Type B pancreatic cell (in vitro differentiated cells): ENCODE data around the gene LYL1. TPM values are rescaled to one million over a fixed set of nuclear protein-coding genes. Genes with fewer than 3 reads are reported as not detected.
"Not testable (repeated sequence)": the region's sequence is repeated elsewhere in the genome, so short reads cannot be mapped to it uniquely, and the experiment has no call there.

Experiments
- DNase-seq: peaks from one replicate; pipeline ENCODE4 v3.0.0; 2021; ENCODE audit warnings: mixed read lengths; ENCODE audit not compliant: unreplicated experiment; ENCODE audit errors: extremely low spot score
- H3K27ac Mint-ChIP-seq: 2 replicates; pipeline ENCODE4 v1.8.0; 2021; ENCODE audit warnings: mild to moderate bottlenecking, mixed read lengths
- H3K27me3 Mint-ChIP-seq: 2 replicates; pipeline ENCODE4 v1.8.0; 2021; ENCODE audit warnings: mixed read lengths
- H3K36me3 Mint-ChIP-seq: 2 replicates; pipeline ENCODE4 v1.8.0; 2021; ENCODE audit warnings: mixed read lengths
- H3K4me1 Mint-ChIP-seq: one replicate; pipeline ENCODE4 v1.8.0; 2021; ENCODE audit warnings: mixed read lengths; ENCODE audit not compliant: unreplicated experiment
- H3K4me3 Mint-ChIP-seq: 2 replicates; pipeline ENCODE4 v1.8.0; 2021; ENCODE audit warnings: mild to moderate bottlenecking, mixed read lengths
- H3K9me3 Mint-ChIP-seq: 2 replicates; pipeline ENCODE4 v1.8.0; 2021; ENCODE audit warnings: mixed read lengths
- CTCF ChIP-seq: fragments of 200-600 bp; sonication (generic); conservative IDR thresholded peaks from 2 replicates; pipeline ENCODE4 v1.5.0; 2021; ENCODE audit warnings: antibody characterized with exemption, mild to moderate bottlenecking
- total RNA-seq: library from RNA; stranded (reverse); gene quantifications from 2 replicates; pipeline ENCODE4 v1.2.1, GENCODE V29; 2021; ENCODE audit warnings: low replicate concordance

The LYL1 gene
- total RNA-seq, 1 donor from 2014 or later = 0.19 TPM

GRCh38 chr19:13149628-13150186 is 47.0 kb upstream of the LYL1 start:
- no peak for DNase-seq
- TF ChIP-seq CTCF = no peak
- H3K27me3 Mint-ChIP-seq = peaks cover 18% of the 10 kb centered on the region
- H3K4me3 Mint-ChIP-seq = peak overlapping the region; percentile 99
- peak overlapping the region; percentile 100 for H3K27ac Mint-ChIP-seq
- peaks cover 15% of the 10 kb centered on the region for H3K4me1 Mint-ChIP-seq
- peaks cover 17% of the 10 kb centered on the region for H3K36me3 Mint-ChIP-seq
- H3K9me3 Mint-ChIP-seq = no peaks in the 10 kb centered on the region

- peaks cover 14% of the 10 kb centered on the region for H3K4me1 Mint-ChIP-seq
- peak overlapping the region; percentile 83 for H3K27ac Mint-ChIP-seq
- peaks cover 12% of the 10 kb centered on the region for H3K36me3 Mint-ChIP-seq
- peaks cover 13% of the 10 kb centered on the region for H3K27me3 Mint-ChIP-seq
- DNase-seq, H3K9me3 Mint-ChIP-seq: not testable (repeated sequence)
- H3K4me3 Mint-ChIP-seq = peak overlapping the region; percentile 99
Observed at GRCh38 chr19:13149173-13149627, 46.5 kb upstream of the LYL1 start.

GRCh38 chr19:13146763-13147563 is 44.3 kb upstream of the LYL1 start:
- no peak overlapping the region for H3K27ac Mint-ChIP-seq
- H3K9me3 Mint-ChIP-seq = no peaks in the 10 kb centered on the region
- no peak for TF ChIP-seq CTCF
- no peak for DNase-seq
- peak overlapping the region; percentile 20 for H3K4me3 Mint-ChIP-seq
- peaks cover 1% of the 10 kb centered on the region for H3K36me3 Mint-ChIP-seq
- H3K4me1 Mint-ChIP-seq = peaks cover 10% of the 10 kb centered on the region
- no peaks in the 10 kb centered on the region for H3K27me3 Mint-ChIP-seq

GRCh38 chr19:13139633-13140311 is 37.1 kb upstream of the LYL1 start:
- Mint-ChIP-seq H3K27me3 (no peaks in the 10 kb centered on the region), H3K4me3 (no peak overlapping the region), H3K27ac (peak overlapping the region; percentile 39), H3K4me1 (no peaks in the 10 kb centered on the region), H3K9me3 (no peaks in the 10 kb centered on the region), H3K36me3 (peaks cover 3% of the 10 kb centered on the region)
- DNase-seq = no peak
- TF ChIP-seq CTCF = no peak

- Mint-ChIP-seq H3K9me3 (no peaks in the 10 kb centered on the region), H3K4me3 (no peak overlapping the region), H3K4me1 (no peaks in the 10 kb centered on the region)
Observed at GRCh38 chr19:13138916-13139198, 36.2 kb upstream of the LYL1 start.

More at GRCh38 chr19:13138916-13139198, 36.2 kb upstream of the LYL1 start:
- Mint-ChIP-seq H3K36me3 (peaks cover 3% of the 10 kb centered on the region), H3K27ac (no peak overlapping the region), H3K27me3 (no peaks in the 10 kb centered on the region)
- no peak for DNase-seq
- no peak for TF ChIP-seq CTCF
